Thyroid gland (tissue), 4 donors: Measurements from ENCODE around the gene PLXNB3. TPM values are rescaled to one million over a fixed set of nuclear protein-coding genes. Genes with fewer than 3 reads are reported as not detected.

Experiments used
- DNase-seq, 2 donors: peaks; one replicate each; pipeline ENCODE4 v3.0.0-alpha.2; 2019
- H3K27ac ChIP-seq, 3 donors: fragments of 200-600 bp; sonication (generic); 1 replicate in 2 of 3; 2 replicates in 1 of 3; pipeline ENCODE4 v1.5.1; 2016 to 2019; ENCODE audit warnings: mild to moderate bottlenecking in 1 of 3, moderate library complexity in 1 of 3
- H3K27me3 ChIP-seq: fragments of 200-600 bp; sonication (generic); one replicate; pipeline ENCODE4 v1.5.1; 2019
- H3K36me3 ChIP-seq, 2 donors: fragments of 200-600 bp; sonication (generic); one replicate each; pipeline ENCODE4 v1.5.1; 2016 to 2019
- H3K4me1 ChIP-seq, 2 donors: fragments of 200-600 bp; sonication (generic); one replicate each; pipeline ENCODE4 v1.5.1; 2017 to 2019
- H3K4me3 ChIP-seq, 3 donors: fragments of 200-600 bp; sonication (generic); replicated peaks in 1 of 3; 1 replicate in 2 of 3; 2 replicates in 1 of 3; pipeline ENCODE4 v1.5.1; 2016; ENCODE audit warnings: mild to moderate bottlenecking in 1 of 3
- H3K9me3 ChIP-seq: fragments of 200-600 bp; sonication (generic); one replicate; pipeline ENCODE4 v1.5.1; 2017
- POLR2A ChIP-seq, 2 donors: fragments of 450-650 bp; IDR thresholded peaks; one replicate each; pipeline ENCODE4 v1.6.1; 2017; ENCODE audit warnings: antibody characterized with exemption in 2 of 2, mild to moderate bottlenecking in 2 of 2, moderate library complexity in 1 of 2
- WGBS, 2 donors: methylation state at CpG; one replicate each; pipeline ENCODE4 v1.1.5; 2017; 5-methylcytosine and 5-hydroxymethylcytosine counted together
- intact Hi-C: fragments of 100-400 bp; cut with DNase I; formaldehyde crosslinking; loops from one replicate; pipeline ENCODE4 v1.15.1; 2023
- total RNA-seq, 4 donors: library from RNA; depleted of rRNA; stranded (reverse); fragments of >200 nt; gene quantifications; one replicate each; pipeline ENCODE4 v1.2.3, GENCODE V29; 2016
- TF ChIP-seq, protein P1 (sequence below), 6 experiments: fragments of 200-600 bp in 3 of 6; fragments of 450-650 bp in 3 of 6; sonication (generic) in 3 of 6; IDR thresholded peaks; one replicate each; pipeline ENCODE4 v1.5.1; 2016 to 2019; ENCODE audit warnings: antibody characterized with exemption in 6 of 6, mild to moderate bottlenecking in 2 of 6, inconsistent platforms in 1 of 6, moderate library complexity in 1 of 6

The PLXNB3 gene
- total RNA-seq, 4 donors from 2014 or later = 0.67 to 2.0 (median 1.1) TPM

DNA sequence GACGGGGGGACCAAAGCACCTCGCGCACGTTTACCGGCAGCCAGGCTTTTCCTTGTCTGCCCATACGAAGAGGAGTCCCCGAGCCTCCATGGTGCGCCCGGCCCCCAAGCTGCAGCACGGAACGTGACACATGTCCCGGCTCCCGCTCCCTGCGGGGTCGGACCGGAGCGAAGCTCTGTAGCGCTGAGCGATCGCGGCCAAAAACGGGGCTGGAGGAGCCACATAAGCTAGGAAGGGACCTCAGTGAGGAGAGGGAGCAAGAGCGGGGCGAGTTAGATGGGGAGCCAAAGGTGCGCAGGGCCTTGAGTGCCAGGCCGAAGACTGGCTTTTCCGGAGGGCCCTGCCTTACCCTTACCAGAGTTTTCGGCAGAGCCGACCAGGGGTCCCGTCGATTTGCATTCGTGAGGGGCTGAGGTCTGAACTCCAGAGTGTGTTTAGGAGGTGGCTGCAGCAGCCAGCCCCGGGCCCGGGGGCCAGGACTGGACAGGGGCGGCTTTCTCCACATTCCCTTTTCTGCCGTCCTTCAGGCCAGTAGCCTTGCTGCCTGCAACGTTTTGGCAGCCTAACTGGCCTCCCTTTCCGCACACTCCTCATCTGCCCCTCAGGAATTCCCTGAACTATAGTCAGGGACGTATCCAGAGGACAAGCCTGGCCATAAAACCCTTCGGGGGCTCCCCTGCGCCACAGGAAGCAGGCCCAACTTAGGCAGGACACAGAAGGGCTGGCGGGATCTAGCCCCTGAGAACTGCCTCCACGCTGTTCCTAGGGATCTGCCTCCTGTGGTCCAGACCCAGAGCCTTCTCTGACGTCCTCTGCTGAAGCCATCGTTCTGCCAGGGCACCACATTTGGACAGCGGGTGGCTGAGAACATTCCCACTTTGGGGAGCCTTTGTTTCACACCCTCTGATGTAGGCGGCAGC, 31.1 kb downstream of the PLXNB3 start:
- H3K9me3 ChIP-seq = no peaks in the 10 kb centered on the region
- peaks cover 0 to 17% of the 10 kb centered on the region in 2 donors for H3K4me1 ChIP-seq
- TF ChIP-seq, protein P1, sequence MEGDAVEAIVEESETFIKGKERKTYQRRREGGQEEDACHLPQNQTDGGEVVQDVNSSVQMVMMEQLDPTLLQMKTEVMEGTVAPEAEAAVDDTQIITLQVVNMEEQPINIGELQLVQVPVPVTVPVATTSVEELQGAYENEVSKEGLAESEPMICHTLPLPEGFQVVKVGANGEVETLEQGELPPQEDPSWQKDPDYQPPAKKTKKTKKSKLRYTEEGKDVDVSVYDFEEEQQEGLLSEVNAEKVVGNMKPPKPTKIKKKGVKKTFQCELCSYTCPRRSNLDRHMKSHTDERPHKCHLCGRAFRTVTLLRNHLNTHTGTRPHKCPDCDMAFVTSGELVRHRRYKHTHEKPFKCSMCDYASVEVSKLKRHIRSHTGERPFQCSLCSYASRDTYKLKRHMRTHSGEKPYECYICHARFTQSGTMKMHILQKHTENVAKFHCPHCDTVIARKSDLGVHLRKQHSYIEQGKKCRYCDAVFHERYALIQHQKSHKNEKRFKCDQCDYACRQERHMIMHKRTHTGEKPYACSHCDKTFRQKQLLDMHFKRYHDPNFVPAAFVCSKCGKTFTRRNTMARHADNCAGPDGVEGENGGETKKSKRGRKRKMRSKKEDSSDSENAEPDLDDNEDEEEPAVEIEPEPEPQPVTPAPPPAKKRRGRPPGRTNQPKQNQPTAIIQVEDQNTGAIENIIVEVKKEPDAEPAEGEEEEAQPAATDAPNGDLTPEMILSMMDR (IDR thresholded peaks at IDR 0.05) = no peak
- no peak for TF ChIP-seq POLR2A (IDR thresholded peaks at IDR 0.05)
- WGBS, 2 donors = 28 to 40% methylated on average over 2 to 7 of the region's 47 CpGs
- no peak for DNase-seq
- peak overlapping the region in 2 of 3 donors; percentile 56 to 92 for H3K27ac ChIP-seq
- peak overlapping the region; percentile 35 to 57 (median 39) for H3K4me3 ChIP-seq
- peaks cover 3 to 4% of the 10 kb centered on the region in 2 donors for H3K36me3 ChIP-seq
- intact Hi-C loops = no loop called here
- H3K27me3 ChIP-seq = no peaks in the 10 kb centered on the region

DNA sequence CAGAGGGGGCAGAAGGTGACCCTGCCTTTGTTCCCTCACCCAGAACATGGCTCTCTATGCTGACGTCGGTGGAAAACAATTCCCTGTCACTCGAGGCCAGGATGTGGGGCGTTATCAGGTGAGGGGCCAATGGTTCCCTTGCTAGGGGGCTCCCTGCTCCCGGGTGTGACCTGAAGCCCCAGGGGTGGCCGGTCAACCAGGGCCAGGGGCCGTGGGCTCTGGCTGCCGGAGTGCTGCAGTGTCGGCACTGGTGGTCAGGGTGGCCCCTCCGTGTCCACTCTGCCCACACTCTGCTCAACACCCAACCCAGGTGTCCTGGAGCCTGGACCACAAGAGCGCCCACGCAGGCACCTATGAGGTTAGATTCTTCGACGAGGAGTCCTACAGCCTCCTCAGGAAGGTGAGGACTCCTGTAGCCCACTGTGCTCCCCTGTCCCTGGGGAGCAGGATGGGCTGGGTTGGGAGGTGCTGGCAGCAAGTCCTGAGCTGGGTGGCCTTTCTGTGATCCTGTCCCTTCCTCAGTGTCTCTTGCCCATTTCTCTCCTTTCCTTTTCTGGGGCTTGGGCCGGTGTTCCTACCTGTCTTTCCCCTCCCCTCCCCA, 33.5 kb downstream of the PLXNB3 start:
- no peak overlapping the region for H3K27ac ChIP-seq
- no peaks in the 10 kb centered on the region for H3K9me3 ChIP-seq
- peaks cover 0 to 14% of the 10 kb centered on the region in 2 donors for H3K4me1 ChIP-seq
- intact Hi-C loops = no loop called here
- TF ChIP-seq, protein P1 (IDR thresholded peaks at IDR 0.05) = no peak
- TF ChIP-seq POLR2A (IDR thresholded peaks at IDR 0.05) = no peak
- H3K36me3 ChIP-seq = peaks cover 3 to 4% of the 10 kb centered on the region in 2 donors
- no peaks in the 10 kb centered on the region for H3K27me3 ChIP-seq
- H3K4me3 ChIP-seq = no peak overlapping the region
- DNase-seq = no peak
- 96 to 100% methylated on average over 1 to 4 of the region's 15 CpGs for WGBS, 2 donors

DNA sequence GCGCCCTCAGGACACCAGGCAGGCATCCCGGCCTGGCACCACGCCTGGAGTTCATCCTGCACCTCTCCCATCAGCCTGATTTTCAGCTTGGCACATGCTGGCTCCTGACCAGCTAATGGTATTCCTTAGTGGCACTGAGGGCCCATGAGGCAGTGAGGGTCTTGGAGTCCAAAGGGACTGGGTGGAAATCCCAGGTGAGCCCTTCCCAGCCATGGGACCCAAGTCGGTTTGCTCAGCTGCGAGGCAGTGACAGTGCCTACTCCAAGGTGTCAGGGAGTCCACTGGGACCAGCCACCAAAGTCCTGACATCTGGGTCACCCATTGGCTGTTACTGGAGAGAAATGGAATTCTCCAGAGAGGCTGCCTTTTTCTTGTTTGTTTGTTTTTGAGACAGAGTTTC, 35.3 kb downstream of the PLXNB3 start:
- intact Hi-C loops = no loop called here
- WGBS, 2 donors = 96% methylated on average over 3 of the region's 5 CpGs; no CpG with 5 or more reads in 1 of the 2 donors

DNA sequence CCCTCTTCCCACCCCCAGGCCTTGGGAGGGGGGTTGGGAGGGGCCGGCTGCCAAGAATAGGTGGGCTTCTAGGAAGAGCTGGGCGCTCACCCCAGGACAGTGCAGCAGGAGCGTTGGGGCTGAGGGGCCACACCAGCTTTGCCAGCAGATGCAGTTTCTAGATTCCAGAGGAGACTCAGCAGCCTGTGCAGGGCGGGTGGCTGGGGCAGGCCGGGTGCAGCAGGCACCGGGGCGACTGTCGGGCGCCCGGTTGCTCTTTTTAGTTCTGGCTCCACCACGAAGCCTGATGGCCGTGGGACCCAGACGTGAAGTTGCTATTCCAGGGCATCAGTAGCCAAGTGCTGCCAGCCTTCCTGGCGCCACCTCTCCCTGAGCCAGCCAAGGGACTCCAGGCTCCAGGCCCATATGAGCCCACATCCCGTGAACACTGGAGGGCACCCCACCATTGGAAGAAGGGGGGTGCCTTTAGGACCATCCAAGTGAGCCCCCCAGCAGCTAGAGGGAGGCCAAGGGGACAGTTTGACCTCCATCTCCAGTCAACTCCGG, 36.2 kb downstream of the PLXNB3 start:
- no peak for TF ChIP-seq POLR2A (IDR thresholded peaks at IDR 0.05)
- TF ChIP-seq, protein P1 (IDR thresholded peaks at IDR 0.05) = no peak
- no peak for DNase-seq
- Histone ChIP-seq H3K4me3 (no peak overlapping the region), H3K9me3 (no peaks in the 10 kb centered on the region), H3K4me1 (peaks cover 0 to 8% of the 10 kb centered on the region in 2 donors), H3K27me3 (no peaks in the 10 kb centered on the region), H3K36me3 (peaks cover 3 to 4% of the 10 kb centered on the region in 2 donors), H3K27ac (no peak overlapping the region)
- WGBS, 2 donors = 33% methylated on average over 1 of the region's 16 CpGs; no CpG with 5 or more reads in 1 of the 2 donors
- intact Hi-C loops = no loop called here

More for the DNA sequence above, 35.3 kb downstream of the PLXNB3 start:
- Histone ChIP-seq H3K27ac (no peak overlapping the region), H3K27me3 (no peaks in the 10 kb centered on the region), H3K36me3 (peaks cover 3 to 4% of the 10 kb centered on the region in 2 donors), H3K4me3 (no peak overlapping the region), H3K4me1 (peaks cover 0 to 8% of the 10 kb centered on the region in 2 donors), H3K9me3 (no peaks in the 10 kb centered on the region)
- DNase-seq = no peak
- TF ChIP-seq POLR2A (IDR thresholded peaks at IDR 0.05) = no peak
- TF ChIP-seq, protein P1 (IDR thresholded peaks at IDR 0.05) = no peak
